ENCODE data around the gene NRM. TPM values are rescaled to one million over a fixed set of nuclear protein-coding genes. Genes with fewer than 3 reads are reported as not detected.

Gene NRM, protein sequence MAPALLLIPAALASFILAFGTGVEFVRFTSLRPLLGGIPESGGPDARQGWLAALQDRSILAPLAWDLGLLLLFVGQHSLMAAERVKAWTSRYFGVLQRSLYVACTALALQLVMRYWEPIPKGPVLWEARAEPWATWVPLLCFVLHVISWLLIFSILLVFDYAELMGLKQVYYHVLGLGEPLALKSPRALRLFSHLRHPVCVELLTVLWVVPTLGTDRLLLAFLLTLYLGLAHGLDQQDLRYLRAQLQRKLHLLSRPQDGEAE
- polyA plus RNA-seq (ENCODE audit: low read depth in 6 of 6): 10 to 100 TPM; 37.3 to 72.1 (median 45.4) TPM

DNA sequence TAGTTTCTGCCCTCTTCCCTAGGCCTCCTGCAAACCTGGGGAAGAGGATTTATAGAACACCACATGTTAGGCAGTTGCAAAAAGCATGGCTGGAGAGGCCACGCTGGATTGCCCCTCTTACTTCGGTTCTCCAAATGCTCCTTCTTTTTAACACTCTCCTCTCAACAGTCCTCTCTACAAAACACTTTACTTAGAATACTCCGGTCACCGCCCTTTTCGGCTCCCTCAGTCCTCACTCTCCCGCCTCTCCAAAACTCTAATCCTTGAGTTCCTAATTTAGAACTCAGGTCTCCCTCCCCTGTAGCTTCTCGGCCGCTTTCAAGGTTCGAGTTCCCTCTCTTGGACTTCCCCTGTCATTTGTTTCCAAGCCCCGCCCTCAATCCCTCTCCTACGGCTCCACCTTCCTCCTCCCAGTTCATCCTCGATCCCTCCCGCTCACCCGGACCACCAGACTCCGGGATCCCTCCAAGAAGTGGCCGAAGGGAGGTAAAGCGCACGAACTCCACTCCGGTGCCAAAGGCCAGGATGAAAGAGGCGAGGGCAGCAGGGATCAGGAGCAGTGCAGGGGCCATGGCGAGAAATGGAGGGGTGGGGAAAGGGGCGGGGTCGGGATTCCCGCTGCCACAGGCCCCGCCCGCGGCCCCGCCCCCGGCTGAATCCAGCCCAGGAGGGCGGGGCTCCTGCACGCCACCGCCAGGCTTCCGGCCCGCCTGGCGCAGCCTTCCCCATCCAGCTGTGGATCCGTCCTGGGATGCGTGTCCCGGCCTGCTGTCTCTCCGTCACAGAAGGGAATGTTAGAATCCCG lies at the start of gene NRM:
NRM (minus strand) TSS at position 582 of the 805 bp plus-strand sequence; CDS start at position 572, 10 bp downstream.
- Mint-ChIP-seq H3K27me3 (no peaks in the 10 kb centered on the region), H3K4me3 (peak within 1 kb of the TSS; percentile 93 to 100 (median 98)), H3K4me1 (peaks cover 46 to 54% (median 49%) of the 10 kb centered on the region in 3 donors), H3K9me3 (no peaks in the 10 kb centered on the region), H3K27ac (peak within 1 kb of the TSS; percentile 87 to 98 (median 90)), H3K36me3 (peaks cover 0 to 10% of the 10 kb centered on the region in 2 donors)
- peak; percentile 53 for DNase-seq
- peak in 1 of 2 donors; percentile 6 for ATAC-seq (ENCODE audit: low read depth in 2 of 2)

DNA sequence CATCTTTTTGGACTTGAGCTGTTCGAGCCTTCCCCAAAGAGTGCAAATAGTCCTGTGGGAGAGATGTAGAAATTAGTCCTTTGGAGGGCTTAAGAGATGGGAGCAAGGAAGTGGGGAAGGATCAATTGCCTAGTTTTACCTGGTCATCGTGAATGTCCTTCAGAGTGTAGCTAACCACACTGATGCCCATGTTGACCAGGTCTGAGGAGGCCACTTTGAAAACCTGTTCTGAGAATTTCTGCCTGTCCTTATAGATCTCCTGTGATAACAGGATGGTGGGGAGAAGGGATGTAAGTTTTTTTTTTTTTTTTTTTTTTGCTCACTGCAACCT lies 49.7 kb upstream of the NRM start:
- Mint-ChIP-seq H3K9me3 (no peaks in the 10 kb centered on the region), H3K36me3 (no peaks in the 10 kb centered on the region), H3K4me1 (peaks cover 54 to 61% (median 58%) of the 10 kb centered on the region in 3 donors), H3K27me3 (no peaks in the 10 kb centered on the region), H3K27ac (no peak overlapping the region), H3K4me3 (peak overlapping the region in 3 of 8 donors; percentile 0 to 55 (median 39))
- ATAC-seq (ENCODE audit: low read depth in 2 of 2) (no peak), DNase-seq (no peak)

DNA sequence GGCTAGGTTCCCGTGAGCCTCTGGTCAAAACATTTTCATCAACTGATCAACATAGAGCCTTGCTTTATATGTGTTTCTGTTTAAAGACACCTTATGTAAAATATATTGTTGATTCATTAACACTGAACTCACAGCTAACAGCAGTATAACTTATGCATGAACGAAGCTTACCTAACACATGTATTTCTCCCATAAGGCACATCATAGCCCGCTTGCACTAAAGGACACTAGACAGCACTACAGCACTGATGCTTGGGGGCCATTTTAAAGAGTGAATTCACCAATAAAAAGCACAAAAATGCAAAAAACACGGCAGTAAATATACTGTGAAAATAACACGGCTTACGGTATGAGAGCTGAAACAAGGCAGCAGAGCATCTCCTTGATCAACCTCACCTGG lies 47.7 kb upstream of the NRM start:
- Mint-ChIP-seq H3K27me3 (no peaks in the 10 kb centered on the region), H3K4me1 (peaks cover 43 to 62% (median 44%) of the 10 kb centered on the region in 3 donors), H3K36me3 (no peaks in the 10 kb centered on the region), H3K9me3 (no peaks in the 10 kb centered on the region), H3K27ac (no peak overlapping the region), H3K4me3 (peak overlapping the region in 1 of 8 donors; percentile 72)
- no peak for DNase-seq
- ATAC-seq (ENCODE audit: low read depth in 2 of 2): no peak

DNA sequence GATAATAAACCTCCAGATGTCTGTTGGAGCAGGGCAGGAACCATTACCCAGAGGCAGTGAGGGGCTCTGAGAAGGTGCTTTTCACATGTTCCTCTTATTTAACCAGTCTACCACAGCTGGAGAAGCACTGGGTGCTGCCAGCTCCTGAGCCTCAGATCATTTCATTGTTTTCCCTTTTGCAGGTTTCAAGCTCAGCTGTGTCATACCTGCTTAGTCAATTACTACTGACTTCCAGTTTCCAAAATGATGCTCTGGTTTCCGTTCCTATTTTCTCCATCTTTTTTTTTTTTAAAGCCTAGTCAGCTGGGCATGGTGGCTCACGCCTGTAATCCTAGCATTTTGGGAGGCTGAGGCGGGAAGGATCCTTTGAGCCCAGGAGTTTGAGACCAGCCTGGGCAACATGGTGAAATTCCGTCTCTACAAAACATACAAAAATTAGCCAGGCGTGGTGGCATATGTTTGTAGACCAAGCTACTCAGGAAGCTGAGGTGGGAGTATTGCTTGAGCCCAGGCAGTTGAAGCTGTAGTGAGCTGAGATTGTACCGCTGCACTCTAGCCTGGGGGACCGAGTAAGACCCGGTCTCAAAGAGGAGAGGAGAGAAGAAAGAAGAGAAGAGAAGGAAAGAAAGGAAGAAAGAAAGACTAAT lies 45.0 kb upstream of the NRM start:
- Mint-ChIP-seq H3K9me3 (no peaks in the 10 kb centered on the region), H3K4me3 (peak overlapping the region in 7 of 8 donors; percentile 22 to 82 (median 73)), H3K36me3 (no peaks in the 10 kb centered on the region), H3K27me3 (no peaks in the 10 kb centered on the region), H3K4me1 (peaks cover 25 to 51% (median 27%) of the 10 kb centered on the region in 3 donors), H3K27ac (peak overlapping the region in 4 of 6 donors; percentile 12 to 93 (median 89))
- DNase-seq (peak; percentile 53), ATAC-seq (ENCODE audit: low read depth in 2 of 2) (peak; percentile 77 to 81)

DNA sequence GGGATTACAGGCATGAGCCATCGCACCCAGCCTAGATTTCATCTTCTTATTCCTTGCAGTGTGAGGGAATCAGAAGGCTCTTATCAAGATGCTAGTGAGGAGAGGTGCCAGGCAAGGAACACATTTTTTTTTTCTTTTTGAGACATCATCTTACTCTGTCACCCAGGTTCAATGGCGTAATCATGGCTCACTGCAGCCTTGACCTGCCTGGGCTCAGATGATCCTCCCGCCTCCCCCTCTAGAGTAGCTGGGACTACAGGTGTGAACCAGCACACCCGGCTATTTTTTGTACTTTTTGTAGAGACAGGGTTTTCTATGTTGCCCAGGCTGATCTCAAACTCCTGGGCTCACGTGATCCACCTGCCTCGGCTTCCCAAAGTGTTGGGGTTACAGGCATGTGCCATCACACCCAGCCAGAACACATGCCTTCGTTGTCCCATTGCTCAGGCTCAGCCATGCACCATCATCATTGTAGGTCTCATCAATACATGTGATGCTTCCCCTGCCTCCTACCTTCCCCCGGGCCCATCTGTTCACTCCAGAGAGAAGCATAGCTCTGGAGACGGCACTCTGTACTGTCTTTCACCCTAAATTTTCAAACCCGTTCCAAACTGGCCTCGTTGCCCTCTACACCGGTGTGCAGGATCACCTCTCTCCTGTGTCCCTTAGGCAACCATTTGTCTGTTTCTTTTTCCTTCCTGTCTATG lies 41.6 kb upstream of the NRM start:
- Mint-ChIP-seq H3K27ac (peak overlapping the region in 2 of 6 donors; percentile 15 to 61), H3K4me1 (peaks cover 28 to 49% (median 32%) of the 10 kb centered on the region in 3 donors), H3K9me3 (no peaks in the 10 kb centered on the region), H3K4me3 (peak overlapping the region in 1 of 8 donors; percentile 32), H3K27me3 (no peaks in the 10 kb centered on the region), H3K36me3 (no peaks in the 10 kb centered on the region)
- ATAC-seq (ENCODE audit: low read depth in 2 of 2) (no peak), DNase-seq (no peak)

DNA sequence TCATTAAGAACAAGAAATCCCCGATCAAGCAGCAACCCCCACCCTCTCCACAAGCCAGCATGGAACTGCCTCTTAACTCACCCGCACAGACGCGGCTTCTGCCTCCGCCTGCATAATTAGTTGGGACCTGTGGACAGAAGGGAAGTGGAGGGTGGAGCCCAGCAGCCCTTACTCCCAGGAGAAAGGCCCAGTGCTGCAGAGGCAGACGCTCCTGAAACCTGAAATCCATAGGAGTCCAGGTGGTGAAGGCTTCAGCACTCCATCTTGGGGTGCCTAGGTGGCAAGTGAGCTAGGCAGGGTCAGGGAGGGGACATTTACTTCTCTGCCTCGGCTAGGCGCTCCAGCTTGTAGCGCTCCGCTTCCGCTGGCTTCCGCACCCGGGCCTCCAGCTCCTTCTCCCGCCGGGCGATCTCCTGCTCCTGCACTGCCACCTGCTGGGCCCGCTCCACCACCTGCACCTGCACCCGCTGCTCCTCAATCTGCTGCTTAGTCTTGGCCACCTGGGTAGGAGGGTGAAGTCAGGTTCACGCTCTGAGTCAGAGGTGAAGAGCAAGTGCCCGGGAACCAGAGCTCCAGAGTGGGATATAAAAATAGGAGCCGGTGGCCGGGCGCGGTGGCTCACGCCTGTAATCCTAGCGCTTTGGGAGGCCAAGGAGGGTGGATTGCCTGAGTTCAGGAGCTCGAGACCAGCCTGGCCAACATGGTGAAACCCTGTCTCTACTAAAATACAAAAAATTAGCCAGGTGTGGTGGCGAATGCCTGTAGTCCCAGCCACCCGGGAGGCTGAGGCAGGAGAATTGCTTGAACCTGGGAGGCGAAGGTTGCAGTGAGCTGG lies 40.0 kb upstream of the NRM start:
- DNase-seq (peak; percentile 74), ATAC-seq (ENCODE audit: low read depth in 2 of 2) (peak; percentile 77 to 80)
- H3K36me3 Mint-ChIP-seq: no peaks in the 10 kb centered on the region
- H3K27me3 Mint-ChIP-seq: no peaks in the 10 kb centered on the region
- peak overlapping the region in 2 of 6 donors; percentile 39 to 53 for H3K27ac Mint-ChIP-seq
- H3K9me3 Mint-ChIP-seq: no peaks in the 10 kb centered on the region
- H3K4me1 Mint-ChIP-seq: peaks cover 15 to 33% (median 17%) of the 10 kb centered on the region in 3 donors
- H3K4me3 Mint-ChIP-seq: peak overlapping the region in 5 of 8 donors; percentile 25 to 52 (median 32)

DNA sequence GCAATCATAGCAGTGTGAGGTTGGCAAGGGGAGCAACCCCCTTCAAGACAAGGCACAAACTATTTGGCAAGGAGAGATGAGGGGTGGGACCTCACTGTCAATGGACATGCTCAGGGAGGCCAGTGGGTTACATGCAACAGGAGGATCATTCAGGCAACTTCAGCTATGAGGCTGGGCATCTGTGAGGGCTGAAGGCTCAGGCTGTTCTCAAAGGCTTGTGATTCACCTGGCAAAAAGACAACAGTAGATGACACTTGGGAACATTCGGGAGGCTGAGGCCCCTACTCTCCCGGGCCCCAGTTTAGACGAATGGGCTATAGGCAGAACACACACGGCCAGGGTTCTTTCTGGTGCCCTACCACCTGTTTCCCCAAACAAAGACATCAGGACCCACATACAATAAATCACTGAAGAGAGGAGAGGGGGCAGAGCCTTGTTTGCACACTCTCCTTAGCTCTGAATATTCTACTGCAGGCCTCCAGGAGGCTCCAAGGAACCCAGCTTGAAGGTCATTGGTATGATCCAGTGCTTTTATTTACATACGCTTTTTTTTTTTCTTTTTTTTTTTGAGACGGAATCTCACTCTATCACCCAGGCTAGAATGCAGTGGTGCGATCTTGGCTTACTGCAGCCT lies 37.3 kb upstream of the NRM start:
- ATAC-seq (ENCODE audit: low read depth in 2 of 2): no peak
- H3K27me3 Mint-ChIP-seq: no peaks in the 10 kb centered on the region
- peaks cover 19 to 41% (median 34%) of the 10 kb centered on the region in 3 donors for H3K4me1 Mint-ChIP-seq
- H3K27ac Mint-ChIP-seq: peak overlapping the region in 3 of 6 donors; percentile 22 to 83 (median 81)
- no peak for DNase-seq
- no peaks in the 10 kb centered on the region for H3K9me3 Mint-ChIP-seq
- H3K4me3 Mint-ChIP-seq: no peak overlapping the region
- H3K36me3 Mint-ChIP-seq: peaks cover under 1 to 19% of the 10 kb centered on the region in 2 donors

DNA sequence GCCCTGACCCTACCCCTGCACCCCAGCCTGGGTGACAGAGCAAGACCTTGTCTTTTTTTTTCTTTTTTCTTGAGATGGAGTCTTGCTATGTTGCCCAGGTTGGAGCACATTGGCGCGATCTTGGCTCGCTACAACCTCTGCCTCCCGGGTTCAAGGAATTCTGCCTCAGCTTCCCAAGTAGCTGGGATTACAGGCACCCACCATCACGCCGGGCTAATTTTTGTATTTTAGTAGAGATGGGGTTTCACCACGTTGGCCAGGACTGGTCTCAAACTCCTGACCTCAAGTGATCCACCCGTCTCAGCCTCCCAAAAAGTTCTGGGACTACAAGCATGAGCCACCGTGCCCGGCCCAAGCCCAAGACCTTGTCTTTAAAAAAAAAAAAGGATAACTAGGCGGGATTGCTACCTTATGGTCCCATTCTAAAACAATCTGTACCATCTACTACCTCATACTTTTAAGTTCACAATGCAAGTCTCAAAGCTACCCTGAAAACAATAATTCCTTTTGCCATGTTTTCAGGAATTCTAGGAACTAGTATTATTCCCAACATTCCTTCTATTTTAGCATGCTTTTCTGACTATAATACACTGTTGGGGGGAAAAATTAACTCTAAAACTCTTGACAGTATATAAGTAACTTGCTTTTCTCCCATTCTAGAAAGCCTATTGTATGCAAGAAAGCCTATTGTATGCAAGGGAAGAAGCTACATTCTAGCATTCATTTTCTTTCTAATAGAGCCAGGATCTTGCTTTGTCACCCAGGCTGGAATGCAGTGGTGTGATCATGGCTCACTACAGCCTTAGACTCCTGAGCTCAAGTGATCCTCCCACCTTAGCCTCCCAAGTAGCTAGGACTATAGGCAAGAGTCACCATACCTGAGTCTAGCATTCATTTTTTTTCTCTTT lies 36.0 kb upstream of the NRM start:
- Mint-ChIP-seq H3K4me3 (no peak overlapping the region), H3K27me3 (no peaks in the 10 kb centered on the region), H3K36me3 (peaks cover 7 to 25% of the 10 kb centered on the region in 2 donors), H3K4me1 (peaks cover 30 to 48% (median 46%) of the 10 kb centered on the region in 3 donors), H3K27ac (peak overlapping the region in 2 of 6 donors; percentile 53 to 62), H3K9me3 (no peaks in the 10 kb centered on the region)
- ATAC-seq (ENCODE audit: low read depth in 2 of 2) (no peak), DNase-seq (no peak)

DNA sequence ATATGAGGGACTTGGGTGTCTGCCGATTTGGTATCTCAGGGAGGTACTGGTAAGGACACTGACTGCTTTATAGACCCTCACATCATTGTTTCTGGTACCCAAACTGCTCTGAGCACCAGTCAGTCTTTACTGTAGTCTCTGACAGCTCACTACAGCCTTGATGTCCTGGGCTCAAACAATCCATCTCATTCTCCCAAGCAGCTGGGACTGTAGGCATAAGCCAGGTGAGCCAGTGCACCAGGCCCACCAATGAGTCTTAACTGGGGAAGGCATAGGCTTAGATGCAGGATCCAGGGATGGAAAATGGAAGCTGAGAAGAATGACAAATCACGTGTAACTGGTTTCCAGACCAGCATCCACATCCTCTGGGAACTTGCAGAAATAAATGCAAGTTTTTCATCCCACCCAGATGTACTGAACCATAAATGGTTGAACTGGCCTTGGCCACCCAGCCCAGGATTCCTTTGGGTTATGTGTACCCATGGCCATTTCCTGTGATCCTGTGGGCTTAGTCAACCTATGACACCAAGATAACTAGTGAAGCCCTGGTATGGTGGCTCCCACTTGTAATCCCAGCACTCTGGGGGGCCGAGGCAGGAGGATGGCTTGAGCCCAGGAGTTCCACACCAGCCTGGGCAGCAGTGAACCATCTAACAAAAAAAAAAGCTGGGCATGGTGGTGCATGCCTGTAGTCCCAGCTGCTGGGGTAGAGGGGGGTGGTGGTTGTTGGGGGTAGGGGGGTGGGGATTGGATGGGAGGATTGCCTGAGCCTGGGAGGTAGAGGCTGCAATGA lies 35.1 kb upstream of the NRM start:
- no peak for ATAC-seq (ENCODE audit: low read depth in 2 of 2)
- H3K27ac Mint-ChIP-seq: peak overlapping the region in 4 of 6 donors; percentile 42 to 75 (median 69)
- peaks cover 7 to 25% of the 10 kb centered on the region in 2 donors for H3K36me3 Mint-ChIP-seq

DNA sequence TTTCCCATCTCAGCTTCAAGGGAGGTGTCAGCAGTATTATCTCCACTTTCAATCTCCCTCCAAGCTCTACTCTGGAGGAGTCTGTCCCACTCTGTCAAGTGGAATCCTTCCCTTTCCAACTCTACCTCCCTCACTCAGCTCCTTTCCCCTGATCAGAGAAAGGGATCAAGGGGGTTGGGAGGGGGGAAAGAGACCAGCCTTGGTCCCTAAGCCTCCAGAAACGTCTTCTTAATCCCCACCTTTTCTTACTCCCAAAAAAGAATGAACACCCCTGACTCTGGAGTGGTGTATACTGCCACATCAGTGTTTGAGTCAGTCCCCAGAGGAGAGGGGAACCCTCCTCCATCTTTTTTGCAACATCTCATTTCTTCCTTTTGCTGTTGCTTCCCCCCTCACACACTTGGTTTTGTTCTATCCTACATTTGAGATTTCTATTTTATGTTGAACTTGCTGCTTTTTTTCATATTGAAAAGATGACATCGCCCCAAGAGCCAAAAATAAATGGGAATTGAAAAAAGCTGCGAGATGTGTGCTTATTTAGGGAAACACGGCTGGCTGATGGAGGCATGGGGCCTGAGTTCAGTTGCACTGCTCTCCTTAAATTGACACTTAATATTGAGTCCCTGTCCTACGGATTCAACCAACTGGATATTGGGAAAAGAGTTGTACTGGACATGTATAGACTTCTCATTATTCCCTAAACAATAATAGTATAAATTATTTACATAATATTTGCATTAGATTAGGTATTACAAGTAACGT lies 34.3 kb upstream of the NRM start:
- H3K27me3 Mint-ChIP-seq: no peaks in the 10 kb centered on the region
- peaks cover 23 to 42% (median 41%) of the 10 kb centered on the region in 3 donors for H3K4me1 Mint-ChIP-seq
- H3K9me3 Mint-ChIP-seq: no peaks in the 10 kb centered on the region
- ATAC-seq (ENCODE audit: low read depth in 2 of 2) (no peak), DNase-seq (no peak)
- peak overlapping the region in 3 of 6 donors; percentile 69 to 81 (median 73) for H3K27ac Mint-ChIP-seq
- no peak overlapping the region for H3K4me3 Mint-ChIP-seq
- H3K36me3 Mint-ChIP-seq: peaks cover 7 to 25% of the 10 kb centered on the region in 2 donors

More for the DNA sequence above, 35.1 kb upstream of the NRM start:
- Mint-ChIP-seq H3K27me3 (no peaks in the 10 kb centered on the region), H3K9me3 (no peaks in the 10 kb centered on the region), H3K4me1 (peaks cover 31 to 50% (median 48%) of the 10 kb centered on the region in 3 donors), H3K4me3 (no peak overlapping the region)
- no peak for DNase-seq
